HepG2 (cell line): ENCODE data around the gene PSMD8. TPM values are rescaled to one million over a fixed set of nuclear protein-coding genes. Genes with fewer than 3 reads are reported as not detected.

Experiments used
- BATF2 ChIP-seq: sonication (generic); formaldehyde crosslinking; IDR thresholded peaks from 2 replicates; pipeline ENCODE4 v1.8.0; 2022; ENCODE audit warnings: mild to moderate bottlenecking, missing genetic modification reagents, moderate library complexity
- BCL6 ChIP-seq: IDR thresholded peaks from 2 replicates; pipeline ENCODE4 v1.6.1; 2016; ENCODE audit warnings: missing genetic modification reagents, missing compliant biosample characterization
- DMTF1 ChIP-seq: sonication (generic); formaldehyde crosslinking; IDR thresholded peaks from 2 replicates; pipeline ENCODE4 v1.4.0; 2020; ENCODE audit warnings: mild to moderate bottlenecking, missing genetic modification reagents
- FOXJ3 ChIP-seq: sonication (generic); formaldehyde crosslinking; IDR thresholded peaks from 2 replicates; pipeline ENCODE4 v1.4.0; 2020; ENCODE audit warnings: missing genetic modification reagents, mild to moderate bottlenecking, borderline replicate concordance
- FUBP1 ChIP-seq: sonication (generic); formaldehyde crosslinking; IDR thresholded peaks from 2 replicates; pipeline ENCODE4 v1.5.1; 2020; ENCODE audit warnings: missing genetic modification reagents, mild to moderate bottlenecking, borderline replicate concordance
- GABPA ChIP-seq, 2 experiments: IDR thresholded peaks; 2 replicates each; pipeline ENCODE4 v1.6.1; 2011 to 2016; ENCODE audit warnings: low read depth in 2 of 2, low read length in 1 of 2, missing biosample characterization in 1 of 2, missing genetic modification characterization in 1 of 2
- HNF4G ChIP-seq, 2 experiments: sonication (generic) in 1 of 2; formaldehyde crosslinking in 1 of 2; IDR thresholded peaks; 2 replicates each; pipeline versions ENCODE4 v1.4.0 to v1.6.1; 2011 to 2020; ENCODE audit warnings: borderline replicate concordance in 2 of 2, low read depth in 2 of 2, mild to moderate bottlenecking in 2 of 2, low read length in 1 of 2, missing genetic modification reagents in 1 of 2, moderate library complexity in 1 of 2
- IRF2 ChIP-seq: IDR thresholded peaks from 2 replicates; pipeline ENCODE4 v1.6.1; 2018; ENCODE audit warnings: missing genetic modification reagents, missing compliant biosample characterization
- KDM1A ChIP-seq: IDR thresholded peaks from 2 replicates; pipeline ENCODE4 v1.6.1; 2016; ENCODE audit warnings: missing compliant biosample characterization
- MYNN ChIP-seq: sonication (generic); formaldehyde crosslinking; IDR thresholded peaks from 2 replicates; pipeline ENCODE4 v1.4.0; 2020; ENCODE audit warnings: mild to moderate bottlenecking, low read depth, missing genetic modification reagents
- NFKB2 ChIP-seq: sonication (generic); formaldehyde crosslinking; IDR thresholded peaks from 2 replicates; pipeline ENCODE4 v1.4.0; 2020; ENCODE audit warnings: missing genetic modification reagents, borderline replicate concordance
- PAWR ChIP-seq: sonication (generic); formaldehyde crosslinking; IDR thresholded peaks from 2 replicates; pipeline ENCODE4 v1.4.0; 2020; ENCODE audit warnings: missing genetic modification reagents, mild to moderate bottlenecking, borderline replicate concordance
- PHF21A ChIP-seq: sonication (generic); formaldehyde crosslinking; IDR thresholded peaks from 2 replicates; pipeline ENCODE4 v1.5.0; 2020; ENCODE audit warnings: mild to moderate bottlenecking, missing genetic modification reagents
- REPIN1 ChIP-seq: sonication (generic); formaldehyde crosslinking; IDR thresholded peaks from 2 replicates; pipeline ENCODE4 v1.8.0; 2022; ENCODE audit warnings: missing genetic modification reagents, low read depth, mild to moderate bottlenecking, borderline replicate concordance
- SP2 ChIP-seq: sonication (generic); formaldehyde crosslinking; IDR thresholded peaks from 2 replicates; pipeline ENCODE4 v1.5.1; 2020; ENCODE audit warnings: mild to moderate bottlenecking, missing genetic modification reagents
- TRIM22 ChIP-seq: fragments of 450-650 bp; IDR thresholded peaks from 2 replicates; pipeline ENCODE4 v1.6.1; 2017
- TRIM24 ChIP-seq: sonication (generic); formaldehyde crosslinking; IDR thresholded peaks from 2 replicates; pipeline ENCODE4 v1.8.0; 2022; ENCODE audit warnings: mild to moderate bottlenecking, missing genetic modification reagents
- ZBTB1 ChIP-seq: sonication (generic); formaldehyde crosslinking; IDR thresholded peaks from 2 replicates; pipeline ENCODE4 v1.4.0; 2020; ENCODE audit warnings: missing genetic modification reagents, borderline replicate concordance
- ZEB1 ChIP-seq: IDR thresholded peaks from 2 replicates; pipeline ENCODE4 v1.6.1; 2012; ENCODE audit warnings: mild to moderate bottlenecking, low read depth, inconsistent platforms; ENCODE audit not compliant: insufficient replicate concordance
- ZNF367 ChIP-seq: sonication (generic); formaldehyde crosslinking; IDR thresholded peaks from 2 replicates; pipeline ENCODE4 v1.4.0; 2020; ENCODE audit warnings: missing genetic modification reagents, borderline replicate concordance
- ZNF7 ChIP-seq: IDR thresholded peaks from 2 replicates; pipeline ENCODE4 v1.6.1; 2016; ENCODE audit warnings: missing biosample characterization, missing genetic modification reagents
- ZNF768 ChIP-seq: sonication (generic); formaldehyde crosslinking; IDR thresholded peaks from 2 replicates; pipeline ENCODE4 v1.4.0; 2020; ENCODE audit warnings: missing genetic modification reagents
- ZNF841 ChIP-seq: sonication (generic); formaldehyde crosslinking; IDR thresholded peaks from 2 replicates; pipeline ENCODE4 v1.8.1; 2023; ENCODE audit warnings: missing genetic modification reagents, borderline replicate concordance
- ZSCAN31 ChIP-seq: sonication (generic); formaldehyde crosslinking; IDR thresholded peaks from 2 replicates; pipeline ENCODE4 v1.5.0; 2020; ENCODE audit warnings: low read depth, mild to moderate bottlenecking, missing genetic modification reagents
- polyA plus RNA-seq, 8 experiments: library from polyadenylated mRNA; depleted of rRNA in 3 of 8; stranded (reverse) in 7 of 8; unstranded in 1 of 8; fragments of >200 nt; fragmentation: Illumina TruSeq in 4 of 8; extraction: Trizol in 4 of 8; gene quantifications; 2 replicates each; pipeline versions ENCODE4 v1.2.1 to v1.2.3, GENCODE V29; 2011 to 2016; ENCODE audit warnings: low read depth in 4 of 8, missing spikeins in 1 of 8, mixed read lengths in 1 of 8; ENCODE audit not compliant: insufficient read depth in 1 of 8
- total RNA-seq, 5 experiments: library from RNA; depleted of rRNA; stranded (reverse); fragments of >200 nt; fragmentation: Illumina TruSeq; extraction: Trizol; gene quantifications; 2 replicates each; pipeline ENCODE4 v1.2.3, GENCODE V29; 2016; ENCODE audit warnings: low read depth in 1 of 5

The PSMD8 gene
- total and polyA plus RNA-seq, 2 of the 13 experiments (the other 11 are each of a cell fraction or from before 2014, with no cell fraction given): 162 to 296 TPM

- no peak for TF ChIP-seq ZNF367 (CRISPR knock-in tag)
- TF ChIP-seq FOXJ3 (CRISPR knock-in tag): no peak
- TF ChIP-seq FUBP1 (CRISPR knock-in tag): no peak
- TF ChIP-seq PAWR (CRISPR knock-in tag): no peak
- no peak for TF ChIP-seq HNF4G (IDR thresholded peaks at IDR 0.05; ENCODE audit: borderline replicate concordance, low read depth, low read length)
- TF ChIP-seq HNF4G (CRISPR knock-in tag; IDR thresholded peaks at IDR 0.05; ENCODE audit: borderline replicate concordance, low read depth): no peak
- no peak for TF ChIP-seq TRIM22
- no peak for TF ChIP-seq ZNF7 (CRISPR knock-in tag)
- peak; percentile 21; the same call in 1 of the 2 replicates for TF ChIP-seq BCL6 (CRISPR knock-in tag)
- peak; percentile 41 for TF ChIP-seq ZEB1
- TF ChIP-seq PHF21A: no peak
- TF ChIP-seq ZBTB1: no peak
- no peak for TF ChIP-seq MYNN (CRISPR knock-in tag)
- no peak for TF ChIP-seq GABPA (IDR thresholded peaks at IDR 0.05; ENCODE audit: low read depth, low read length)
- no peak for TF ChIP-seq GABPA (CRISPR knock-in tag; IDR thresholded peaks at IDR 0.05; ENCODE audit: low read depth)
- TF ChIP-seq DMTF1 (CRISPR knock-in tag): no peak
- no peak for TF ChIP-seq BATF2 (CRISPR knock-in tag)
- TF ChIP-seq TRIM24 (CRISPR knock-in tag): no peak
- no peak for TF ChIP-seq IRF2
- no peak for TF ChIP-seq SP2 (CRISPR knock-in tag)
- no peak for TF ChIP-seq REPIN1 (CRISPR knock-in tag)
- peak; percentile 44; the same call in 1 of the 2 replicates for TF ChIP-seq ZNF768 (CRISPR knock-in tag)
- no peak for TF ChIP-seq ZSCAN31 (CRISPR knock-in tag)
- TF ChIP-seq KDM1A (CRISPR knock-in tag): no peak
- TF ChIP-seq ZNF841 (CRISPR knock-in tag): no peak
- peak; percentile 48; the same call in 1 of the 2 replicates for TF ChIP-seq NFKB2 (CRISPR knock-in tag)
Observed at GRCh38 chr19:38336638-38337359, 37.6 kb upstream of the PSMD8 start (continued).
